Esophagus muscularis mucosa (tissue), 3 donors: ENCODE results near the gene PCBP3.

ENCODE experiments used
- POLR2A ChIP-seq: fragments of 450-650 bp; IDR thresholded peaks from one replicate; pipeline ENCODE4 v1.6.1; 2017; ENCODE audit warnings: antibody characterized with exemption, moderate library complexity, mild to moderate bottlenecking, low read depth
- POLR2AphosphoS5 ChIP-seq, 2 donors: sonication (generic); formaldehyde crosslinking; IDR thresholded peaks; one replicate each; pipeline ENCODE4 v1.6.1; 2017; ENCODE audit warnings: antibody characterized with exemption in 2 of 2
- TF ChIP-seq, protein P1 (sequence below), 3 experiments: fragments of 200-600 bp in 2 of 3; fragments of 450-650 bp in 1 of 3; sonication (generic) in 2 of 3; IDR thresholded peaks; one replicate each; pipeline ENCODE4 v1.5.1; 2017 to 2019; ENCODE audit warnings: antibody characterized with exemption in 3 of 3, mild to moderate bottlenecking in 2 of 3, moderate library complexity in 1 of 3

GRCh38 chr21:45899317-45900033, 255.9 kb downstream of the PCBP3 start:
- TF ChIP-seq, protein P1, sequence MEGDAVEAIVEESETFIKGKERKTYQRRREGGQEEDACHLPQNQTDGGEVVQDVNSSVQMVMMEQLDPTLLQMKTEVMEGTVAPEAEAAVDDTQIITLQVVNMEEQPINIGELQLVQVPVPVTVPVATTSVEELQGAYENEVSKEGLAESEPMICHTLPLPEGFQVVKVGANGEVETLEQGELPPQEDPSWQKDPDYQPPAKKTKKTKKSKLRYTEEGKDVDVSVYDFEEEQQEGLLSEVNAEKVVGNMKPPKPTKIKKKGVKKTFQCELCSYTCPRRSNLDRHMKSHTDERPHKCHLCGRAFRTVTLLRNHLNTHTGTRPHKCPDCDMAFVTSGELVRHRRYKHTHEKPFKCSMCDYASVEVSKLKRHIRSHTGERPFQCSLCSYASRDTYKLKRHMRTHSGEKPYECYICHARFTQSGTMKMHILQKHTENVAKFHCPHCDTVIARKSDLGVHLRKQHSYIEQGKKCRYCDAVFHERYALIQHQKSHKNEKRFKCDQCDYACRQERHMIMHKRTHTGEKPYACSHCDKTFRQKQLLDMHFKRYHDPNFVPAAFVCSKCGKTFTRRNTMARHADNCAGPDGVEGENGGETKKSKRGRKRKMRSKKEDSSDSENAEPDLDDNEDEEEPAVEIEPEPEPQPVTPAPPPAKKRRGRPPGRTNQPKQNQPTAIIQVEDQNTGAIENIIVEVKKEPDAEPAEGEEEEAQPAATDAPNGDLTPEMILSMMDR (IDR thresholded peaks at IDR 0.05), result no peak
- TF ChIP-seq POLR2AphosphoS5 (IDR thresholded peaks at IDR 0.05) (no peak), POLR2A (no peak)
